HL-60 (cell line): ENCODE measurements around the gene GIMAP2.

Source experiments
- DNase-seq, 2 experiments: peaks; one replicate each; pipeline ENCODE4 v3.0.0-alpha.2; 2010 to 2020; ENCODE audit warnings: low read depth in 1 of 2, low spot score in 1 of 2
- H3K27ac ChIP-seq: fragments of 250-450 bp; sonication (Bioruptor Pico); replicated peaks from 2 replicates; pipeline ENCODE4 v1.5.1; 2020; ENCODE audit warnings: mild to moderate bottlenecking, moderate library complexity
- H3K27me3 ChIP-seq: fragments of 250-450 bp; sonication (Bioruptor Pico); 2 replicates; pipeline ENCODE4 v1.5.1; 2021; ENCODE audit warnings: mild to moderate bottlenecking, moderate library complexity; ENCODE audit not compliant: insufficient read depth, poor library complexity, severe bottlenecking
- H3K4me3 ChIP-seq: replicated peaks from 2 replicates; pipeline ENCODE4 v1.5.1; 2011; ENCODE audit warnings: mild to moderate bottlenecking, control low read depth, low read length; ENCODE audit not compliant: insufficient read depth
- CTCF ChIP-seq: IDR thresholded peaks from one replicate; pipeline ENCODE4 v1.5.1; 2011; ENCODE audit warnings: low read length, control low read depth, inconsistent platforms; ENCODE audit not compliant: insufficient read depth
- GABPA ChIP-seq: IDR thresholded peaks from 2 replicates; pipeline ENCODE4 v1.6.1; 2012; ENCODE audit warnings: low read depth
- POLR2AphosphoS5 ChIP-seq: IDR thresholded peaks from 2 replicates; pipeline ENCODE4 v1.6.1; 2012; ENCODE audit warnings: low read depth
- REST ChIP-seq: IDR thresholded peaks from 2 replicates; pipeline ENCODE4 v1.6.1; 2012; ENCODE audit warnings: low read depth; ENCODE audit not compliant: insufficient replicate concordance
- SPI1 ChIP-seq: IDR thresholded peaks from 2 replicates; pipeline ENCODE4 v1.6.1; 2012; ENCODE audit warnings: low read depth, mild to moderate bottlenecking, borderline replicate concordance

Gene GIMAP2

GRCh38 chr7:150722431-150722931 is 37.0 kb downstream of the GIMAP2 start:
- no peak overlapping the region for H3K27ac ChIP-seq
- H3K4me3 ChIP-seq = no peak overlapping the region
- TF ChIP-seq SPI1 (no peak), POLR2AphosphoS5 (no peak), GABPA (no peak), REST (no peak), CTCF (no peak)
- DNase-seq = no peak
- no peaks in the 10 kb centered on the region for H3K27me3 ChIP-seq

- no peak for TF ChIP-seq GABPA
- TF ChIP-seq REST = no peak
- no peak for TF ChIP-seq POLR2AphosphoS5
- TF ChIP-seq CTCF = no peak
- TF ChIP-seq SPI1 = no peak
- Histone ChIP-seq H3K27me3 (no peaks in the 10 kb centered on the region), H3K4me3 (no peak overlapping the region), H3K27ac (no peak overlapping the region)
- no peak for DNase-seq
Measured at GRCh38 chr7:150723467-150723866, 38.0 kb downstream of the GIMAP2 start.

- TF ChIP-seq CTCF (no peak), SPI1 (no peak), REST (no peak), POLR2AphosphoS5 (no peak), GABPA (no peak)
- DNase-seq = no peak
- Histone ChIP-seq H3K4me3 (no peak overlapping the region), H3K27me3 (no peaks in the 10 kb centered on the region), H3K27ac (no peak overlapping the region)
Measured at GRCh38 chr7:150727381-150727780, 41.9 kb downstream of the GIMAP2 start.
